Activated naive CD4-positive, alpha-beta T cell treated with anti-CD3 and anti-CD28 coated beads, Interleukin-2, amount 10 ng/mL, durations not matched to agents 7 days and 5 days (primary cell): ENCODE results near the gene ACAD9.

Source experiments
- CTCF ChIA-PET: fragments of 350-600 bp; sonication (Branson Sonifier 250); formaldehyde crosslinking; loops from one replicate; lab custom pipeline; 2021; ENCODE audit warnings: antibody characterized with exemption; lab: Charles Lee
- DNase-seq: peaks from one replicate; pipeline ENCODE4 v3.0.0-alpha.2; 2020
- H3K27ac Mint-ChIP-seq: one replicate; pipeline ENCODE4 v1.8.0; 2021; ENCODE audit warnings: mild to moderate bottlenecking, moderate library complexity, mixed read lengths
- H3K27me3 Mint-ChIP-seq: one replicate; pipeline ENCODE4 v1.8.0; 2021; ENCODE audit warnings: mild to moderate bottlenecking, mixed read lengths
- H3K36me3 Mint-ChIP-seq: one replicate; pipeline ENCODE4 v1.8.0; 2021; ENCODE audit warnings: mixed read lengths
- H3K4me1 Mint-ChIP-seq: one replicate; pipeline ENCODE4 v1.8.0; 2021; ENCODE audit warnings: mixed read lengths
- H3K4me3 Mint-ChIP-seq: one replicate; pipeline ENCODE4 v1.8.0; 2021; ENCODE audit warnings: mild to moderate bottlenecking, moderate library complexity, mixed read lengths
- H3K9me3 Mint-ChIP-seq: one replicate; pipeline ENCODE4 v1.8.0; 2021; ENCODE audit warnings: mixed read lengths

Gene ACAD9

DNA sequence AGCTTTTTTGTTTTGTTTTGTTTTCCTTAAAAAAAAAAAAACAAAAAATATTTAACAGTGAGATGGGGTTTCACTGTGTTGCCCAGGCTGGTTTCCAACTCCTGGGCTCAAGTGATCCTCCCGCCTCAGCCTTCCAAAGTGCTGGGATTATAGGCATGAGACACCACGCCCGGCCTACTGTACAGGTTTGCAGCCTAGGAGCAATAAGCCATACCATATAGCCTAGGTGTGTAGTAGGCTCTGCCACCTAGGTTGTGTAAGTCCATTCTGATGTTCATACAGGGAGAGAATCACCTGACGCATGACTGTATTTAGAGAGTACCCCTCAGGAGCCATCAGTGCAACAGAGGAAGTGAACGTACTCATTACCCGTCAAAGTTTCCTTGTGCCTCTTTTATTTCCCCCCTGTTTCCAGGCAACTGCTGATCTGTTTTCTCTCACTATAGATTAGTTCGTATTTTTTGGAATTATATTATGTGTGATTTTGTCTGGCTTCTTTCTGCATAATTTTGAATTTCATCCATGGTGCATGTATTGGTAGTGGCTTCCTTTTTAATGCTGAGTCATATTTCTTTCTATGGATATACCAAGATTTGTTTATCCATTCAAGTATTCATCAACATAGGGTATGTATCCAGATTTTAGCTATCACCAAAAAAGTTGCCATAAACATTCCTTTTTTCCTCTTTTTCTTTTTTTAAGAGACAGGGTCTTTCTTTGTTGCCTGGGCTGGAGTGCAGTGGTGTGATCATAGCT lies 9.9 kb downstream of the ACAD9 start:
- CTCF ChIA-PET = interaction anchor here (1.9 kb wide), 1 partner anchor 13 kb away, joined by 6 read pairs; no protein-coding TSS in a partner anchor
- Mint-ChIP-seq H3K4me1 (no peaks in the 10 kb centered on the region), H3K27me3 (no peaks in the 10 kb centered on the region), H3K4me3 (no peak overlapping the region), H3K9me3 (no peaks in the 10 kb centered on the region), H3K27ac (no peak overlapping the region), H3K36me3 (peaks cover 25% of the 10 kb centered on the region)
- DNase-seq = no peak

GRCh38 chr3:128895843-128896697 lies 16.6 kb downstream of the ACAD9 start:
- H3K4me1 Mint-ChIP-seq = peaks cover 2% of the 10 kb centered on the region
- H3K36me3 Mint-ChIP-seq = peaks cover 61% of the 10 kb centered on the region
- no peak overlapping the region for H3K4me3 Mint-ChIP-seq
- H3K27me3 Mint-ChIP-seq = no peaks in the 10 kb centered on the region
- CTCF ChIA-PET = interaction anchor here (1.5 kb wide), 1 partner anchor 21 kb away, joined by 3 read pairs; no protein-coding TSS in a partner anchor
- H3K9me3 Mint-ChIP-seq = no peaks in the 10 kb centered on the region
- H3K27ac Mint-ChIP-seq = no peak overlapping the region
- DNase-seq = peak; percentile 9

DNA sequence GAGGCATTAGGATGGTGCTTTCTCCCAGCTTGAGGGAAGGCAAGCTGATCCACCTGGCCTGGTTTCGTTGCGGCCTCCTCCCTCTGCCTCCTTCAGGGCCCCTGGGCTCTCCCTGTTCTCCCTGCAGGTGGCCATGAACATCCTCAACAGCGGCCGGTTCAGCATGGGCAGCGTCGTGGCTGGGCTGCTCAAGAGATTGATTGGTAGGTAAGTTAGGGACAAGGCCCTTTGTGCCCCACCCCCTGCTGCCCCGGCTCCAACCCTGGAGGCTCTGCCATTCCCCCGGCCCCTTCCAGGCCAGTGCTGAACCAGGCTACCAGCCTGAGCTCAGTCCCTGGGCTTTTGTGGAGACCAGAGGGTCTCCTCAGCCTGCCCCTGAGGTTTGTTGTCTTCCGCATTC lies 23.0 kb downstream of the ACAD9 start:
- H3K9me3 Mint-ChIP-seq = no peaks in the 10 kb centered on the region
- CTCF ChIA-PET = no interaction called here

DNA sequence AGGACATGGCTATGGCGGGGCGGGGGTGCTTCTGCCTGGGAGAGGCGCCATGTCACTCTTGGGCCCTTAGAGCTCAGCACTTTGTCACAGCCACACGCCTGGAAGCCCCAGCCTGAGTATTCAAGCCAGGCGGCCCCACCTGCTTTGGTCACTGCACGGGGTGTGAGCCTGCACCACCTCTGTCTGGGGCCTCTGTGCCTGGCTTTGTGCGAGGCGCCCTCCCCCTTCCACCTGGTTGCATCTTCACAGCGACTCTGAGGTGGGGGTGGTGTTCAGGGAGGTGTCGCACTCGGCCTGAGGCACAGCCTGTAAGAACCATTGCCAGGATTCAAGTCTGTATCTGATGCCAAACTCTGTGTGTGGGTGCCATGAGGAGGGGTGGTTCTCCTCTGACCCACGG lies 24.1 kb downstream of the ACAD9 start:
- Mint-ChIP-seq H3K9me3 (no peaks in the 10 kb centered on the region), H3K4me1 (no peaks in the 10 kb centered on the region), H3K27me3 (no peaks in the 10 kb centered on the region), H3K4me3 (no peak overlapping the region), H3K27ac (no peak overlapping the region), H3K36me3 (peaks cover 56% of the 10 kb centered on the region)
- DNase-seq = no peak
- CTCF ChIA-PET = no interaction called here

More for the DNA sequence above, 23.0 kb downstream of the ACAD9 start:
- H3K27ac Mint-ChIP-seq = no peak overlapping the region
- H3K36me3 Mint-ChIP-seq = peaks cover 64% of the 10 kb centered on the region
- no peak for DNase-seq
- H3K27me3 Mint-ChIP-seq = no peaks in the 10 kb centered on the region
- no peak overlapping the region for H3K4me3 Mint-ChIP-seq
- H3K4me1 Mint-ChIP-seq = peaks cover 1% of the 10 kb centered on the region

- peaks cover 39% of the 10 kb centered on the region for H3K36me3 Mint-ChIP-seq
- CTCF ChIA-PET = no interaction called here
- H3K27me3 Mint-ChIP-seq = no peaks in the 10 kb centered on the region
- peak; percentile 16 for DNase-seq
- H3K9me3 Mint-ChIP-seq = no peaks in the 10 kb centered on the region
- no peak overlapping the region for H3K4me3 Mint-ChIP-seq
- peak overlapping the region; percentile 50 for H3K27ac Mint-ChIP-seq
- H3K4me1 Mint-ChIP-seq = no peaks in the 10 kb centered on the region
These were observed 26.8 kb downstream of the ACAD9 start for GRCh38 chr3:128906031-128906803.

DNA sequence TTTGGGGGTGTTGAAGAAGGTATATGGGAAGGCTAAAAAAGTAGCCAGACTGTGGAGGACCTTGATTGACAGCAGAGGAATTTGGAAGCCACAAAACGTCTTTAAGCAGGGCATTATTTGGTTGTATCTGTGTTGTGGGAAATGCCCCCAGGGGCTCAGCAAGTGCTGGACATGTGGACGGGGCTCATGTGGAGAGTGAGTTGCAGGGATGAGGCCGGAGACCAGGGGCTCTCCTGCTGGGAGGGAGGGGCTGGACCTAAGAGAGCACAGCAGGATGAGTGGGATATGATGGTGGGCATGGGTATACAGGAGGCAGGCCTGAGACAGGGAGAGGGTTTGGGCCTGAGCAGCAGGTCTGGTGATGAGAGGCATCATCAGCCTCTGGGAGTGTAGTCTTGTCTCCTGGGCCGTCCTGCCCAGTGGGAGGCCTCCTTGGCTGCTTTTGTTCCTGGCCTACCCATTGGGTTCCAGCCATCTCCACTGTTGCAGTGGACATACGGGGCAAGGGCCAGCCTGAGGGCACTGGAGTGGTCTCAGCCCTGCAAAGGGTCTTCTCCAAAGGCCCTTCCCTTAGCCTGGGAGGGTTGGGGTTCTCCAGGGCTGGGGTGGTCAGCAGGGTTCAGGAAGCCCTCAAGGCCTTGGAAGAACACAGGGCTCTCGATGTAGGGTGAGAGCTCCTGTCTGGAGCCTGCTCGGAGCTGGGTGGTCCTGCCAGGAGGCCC lies 27.5 kb downstream of the ACAD9 start:
- Mint-ChIP-seq H3K4me1 (no peaks in the 10 kb centered on the region), H3K27ac (no peak overlapping the region), H3K36me3 (peaks cover 38% of the 10 kb centered on the region), H3K27me3 (no peaks in the 10 kb centered on the region), H3K4me3 (no peak overlapping the region), H3K9me3 (no peaks in the 10 kb centered on the region)
- CTCF ChIA-PET = interaction anchor here (0.9 kb wide), 1 partner anchor 61 kb away, joined by 3 read pairs; no protein-coding TSS in a partner anchor
- peak; percentile 3 for DNase-seq

DNA sequence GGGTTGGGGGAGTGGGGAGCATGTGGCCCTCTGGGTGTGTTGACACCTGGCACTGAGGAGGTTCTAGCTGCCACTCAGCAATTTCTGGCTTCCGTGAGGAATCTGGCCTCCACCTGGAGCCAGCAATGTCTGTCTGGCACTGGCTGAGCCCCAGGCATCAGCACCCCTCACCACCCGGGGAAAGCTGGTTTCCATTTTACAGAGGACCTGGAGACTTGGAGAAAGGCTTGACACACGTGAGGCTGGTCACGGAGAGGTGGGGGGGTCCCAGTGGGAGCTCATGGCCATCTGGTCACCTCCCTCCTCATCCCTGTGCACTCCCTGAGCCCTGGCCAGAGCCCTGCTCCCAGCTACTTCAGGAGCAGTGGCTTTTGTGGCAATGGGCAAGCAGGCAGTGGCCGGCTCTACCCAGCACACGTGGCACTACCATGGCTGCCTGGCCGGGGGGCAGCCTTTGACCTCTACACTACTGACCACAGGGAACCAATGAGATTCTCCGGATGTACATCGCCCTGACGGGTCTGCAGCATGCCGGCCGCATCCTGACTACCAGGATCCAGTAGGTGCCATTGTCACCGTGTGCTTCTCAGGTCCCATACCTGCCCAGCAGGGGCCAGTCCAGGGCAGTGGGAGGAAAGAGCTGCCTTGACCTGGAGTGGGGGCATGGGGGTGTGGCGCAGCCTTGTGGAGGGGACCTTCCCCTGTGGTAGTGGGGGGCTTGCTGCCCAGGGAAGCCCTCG lies 28.5 kb downstream of the ACAD9 start:
- Mint-ChIP-seq H3K4me3 (no peak overlapping the region), H3K9me3 (no peaks in the 10 kb centered on the region), H3K4me1 (no peaks in the 10 kb centered on the region), H3K27me3 (no peaks in the 10 kb centered on the region), H3K36me3 (peaks cover 43% of the 10 kb centered on the region), H3K27ac (no peak overlapping the region)
- CTCF ChIA-PET = interaction anchor here (0.9 to 1.2 kb wide), 2 partner anchors 60 to 227 kb away, joined by 3 read pairs; no protein-coding TSS in a partner anchor
- DNase-seq = peak; percentile 17

- H3K36me3 Mint-ChIP-seq = peaks cover 47% of the 10 kb centered on the region
- CTCF ChIA-PET = interaction anchor here (1.2 kb wide), 1 partner anchor 229 kb away, joined by 3 read pairs; no protein-coding TSS in a partner anchor
These were observed 29.5 kb downstream of the ACAD9 start for GRCh38 chr3:128908951-128909350.

DNA sequence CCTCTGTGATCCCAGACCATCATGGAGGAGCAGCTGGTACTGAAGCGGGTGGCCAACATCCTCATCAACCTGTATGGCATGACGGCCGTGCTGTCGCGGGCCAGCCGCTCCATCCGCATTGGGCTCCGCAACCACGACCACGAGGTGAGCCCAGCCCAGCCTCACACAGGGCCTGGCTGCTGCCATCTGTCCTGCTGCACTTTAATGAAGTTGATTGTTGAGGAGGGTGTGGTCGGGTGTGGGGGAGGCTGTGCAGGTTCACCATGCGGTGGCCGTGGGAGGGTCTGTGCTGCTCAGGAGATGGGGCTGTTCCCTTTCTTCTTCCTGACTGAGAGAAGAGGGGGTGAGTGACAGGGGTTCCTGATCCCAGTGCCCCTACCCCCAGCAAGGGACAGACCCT lies 30.6 kb downstream of the ACAD9 start:
- Mint-ChIP-seq H3K27me3 (no peaks in the 10 kb centered on the region), H3K27ac (no peak overlapping the region), H3K4me1 (no peaks in the 10 kb centered on the region), H3K4me3 (no peak overlapping the region), H3K36me3 (peaks cover 45% of the 10 kb centered on the region), H3K9me3 (no peaks in the 10 kb centered on the region)
- no peak for DNase-seq
- CTCF ChIA-PET = no interaction called here

More at GRCh38 chr3:128908951-128909350, 29.5 kb downstream of the ACAD9 start:
- DNase-seq = peak; percentile 11
- no peaks in the 10 kb centered on the region for H3K4me1 Mint-ChIP-seq
- H3K4me3 Mint-ChIP-seq = no peak overlapping the region
- no peaks in the 10 kb centered on the region for H3K27me3 Mint-ChIP-seq
- H3K9me3 Mint-ChIP-seq = no peaks in the 10 kb centered on the region
- H3K27ac Mint-ChIP-seq = no peak overlapping the region

GRCh38 chr3:128911911-128912310 lies 32.5 kb downstream of the ACAD9 start:
- Mint-ChIP-seq H3K27me3 (no peaks in the 10 kb centered on the region), H3K4me3 (no peak overlapping the region), H3K9me3 (no peaks in the 10 kb centered on the region), H3K4me1 (no peaks in the 10 kb centered on the region), H3K36me3 (peaks cover 44% of the 10 kb centered on the region), H3K27ac (no peak overlapping the region)
- CTCF ChIA-PET = no interaction called here
- no peak for DNase-seq

DNA sequence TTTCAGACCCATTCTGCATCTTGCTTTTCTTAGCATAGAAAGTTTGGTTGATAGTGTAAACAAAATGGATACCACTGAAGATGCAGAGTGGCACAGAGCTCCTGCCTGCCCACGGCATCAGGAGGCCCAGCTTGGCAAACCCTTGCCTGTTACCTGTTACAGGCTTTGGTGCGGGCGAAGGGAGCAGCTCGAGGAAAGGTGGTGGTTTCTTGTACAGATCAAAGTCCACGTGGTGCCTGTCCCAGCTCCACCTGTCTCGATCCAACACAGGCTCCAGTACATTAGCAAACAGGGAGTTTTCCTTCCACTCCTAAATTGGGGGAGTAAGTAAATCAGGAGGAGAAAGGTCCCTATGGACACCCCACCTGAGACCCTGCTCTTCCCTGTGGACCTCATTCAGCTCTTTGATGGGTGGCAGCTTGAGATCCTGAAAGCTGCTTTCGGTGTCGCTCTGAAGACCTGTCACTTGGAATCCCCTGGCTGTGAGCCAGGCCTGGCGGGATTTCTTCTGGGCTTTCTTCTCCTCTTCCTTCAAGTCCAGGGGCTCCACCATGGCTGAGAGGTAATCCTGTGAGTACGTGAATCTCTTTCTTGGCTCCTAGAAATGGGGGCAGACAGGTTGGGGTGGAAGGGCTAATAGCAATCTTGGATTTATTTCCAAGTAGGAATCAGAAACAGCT lies 35.7 kb downstream of the ACAD9 start:
- Mint-ChIP-seq H3K36me3 (peaks cover 67% of the 10 kb centered on the region), H3K27me3 (no peaks in the 10 kb centered on the region), H3K4me1 (no peaks in the 10 kb centered on the region), H3K9me3 (no peaks in the 10 kb centered on the region), H3K4me3 (no peak overlapping the region), H3K27ac (no peak overlapping the region)
- DNase-seq = no peak
- CTCF ChIA-PET = interaction anchor here (0.9 to 1.9 kb wide), 2 partner anchors 9 to 39 kb away, joined by 3 to 5 read pairs; no protein-coding TSS in a partner anchor

- CTCF ChIA-PET = interaction anchor here (1.1 kb wide), 1 partner anchor 237 kb away, joined by 3 read pairs; no protein-coding TSS in a partner anchor
- H3K9me3 Mint-ChIP-seq = peaks cover 4% of the 10 kb centered on the region
- no peak overlapping the region for H3K27ac Mint-ChIP-seq
- DNase-seq = peak; percentile 12
- no peaks in the 10 kb centered on the region for H3K27me3 Mint-ChIP-seq
- peaks cover 13% of the 10 kb centered on the region for H3K4me1 Mint-ChIP-seq
- no peak overlapping the region for H3K4me3 Mint-ChIP-seq
- peaks cover 68% of the 10 kb centered on the region for H3K36me3 Mint-ChIP-seq
These were observed 37.9 kb downstream of the ACAD9 start for GRCh38 chr3:128917291-128917690.
